Posterior vena cava (tissue), 2 donors: ENCODE data around the gene POMT2. TPM values are rescaled to one million over a fixed set of nuclear protein-coding genes. Genes with fewer than 3 reads are reported as not detected.
"Not testable (repeated sequence)": the region's sequence is repeated elsewhere in the genome, so short reads cannot be mapped to it uniquely, and the experiment has no call there.

Experiments used
- DNase-seq: peaks from one replicate; pipeline ENCODE4 v3.0.0-alpha.2; 2020; ENCODE audit warnings: low spot score
- intact Hi-C, 2 donors: fragments of 100-400 bp; cut with DNase I; formaldehyde crosslinking; loops; one replicate each; pipeline versions ENCODE4 v1.14.1 to v1.14.2; 2022 to 2023
- total RNA-seq, 2 donors: library from RNA; stranded (reverse); fragmentation: NEBNext Ultra II Directional; extraction: Animal tissue kit (Norgen Biotek cat#: 25700); gene quantifications; one replicate each; pipeline ENCODE4 v1.2.1, GENCODE V29; 2021
- donor health status: DM: yes; HTN: yes; CAD: no.
- donor health status: DM: yes; HTN: yes; CAD: no.

The POMT2 gene
- total RNA-seq, 2 donors from 2014 or later = 20.5 TPM

- intact Hi-C loops = no loop called here
- no peak for DNase-seq
Observed at GRCh38 chr14:77325746-77326094, 5.0 kb upstream of the POMT2 start.

- DNase-seq = no peak
Observed at GRCh38 chr14:77324816-77325745, 4.4 kb upstream of the POMT2 start.

GRCh38 chr14:77324289-77324688 lies 3.6 kb upstream of the POMT2 start:
- intact Hi-C loops = no loop called here

More at GRCh38 chr14:77324816-77325745, 4.4 kb upstream of the POMT2 start:
- intact Hi-C loops = no loop called here

GRCh38 chr14:77323571-77323970 lies 2.9 kb upstream of the POMT2 start:
- intact Hi-C loops = no loop called here
- no peak for DNase-seq

More at GRCh38 chr14:77324289-77324688, 3.6 kb upstream of the POMT2 start:
- no peak for DNase-seq

- DNase-seq = no peak
- intact Hi-C loops = no loop called here
Observed at GRCh38 chr14:77322951-77323350, 2.3 kb upstream of the POMT2 start.

- no peak for DNase-seq
- intact Hi-C loops = no loop called here
Observed at GRCh38 chr14:77322250-77322902, 1.7 kb upstream of the POMT2 start.

GRCh38 chr14:77319422-77319821 lies 1.3 kb downstream of the POMT2 start:
- intact Hi-C loops = loop anchor here (5.0 to 10.0 kb wide), 3 partner anchors 165 to 445 kb away; no protein-coding TSS in a partner anchor
- DNase-seq = no peak

- DNase-seq = not testable (repeated sequence)
- intact Hi-C loops = loop anchor here (5.0 to 10.0 kb wide), 3 partner anchors 164 to 444 kb away; no protein-coding TSS in a partner anchor
Observed at GRCh38 chr14:77318756-77319155, 1.9 kb downstream of the POMT2 start.

GRCh38 chr14:77318006-77318553 lies 2.6 kb downstream of the POMT2 start:
- intact Hi-C loops = loop anchor here (5.0 to 10.0 kb wide), 3 partner anchors 163 to 443 kb away; no protein-coding TSS in a partner anchor

GRCh38 chr14:77316872-77317301 lies 3.8 kb downstream of the POMT2 start:
- intact Hi-C loops = loop anchor here (2.0 to 10.0 kb wide), 4 partner anchors 14 to 442 kb away; no protein-coding TSS in a partner anchor
- no peak for DNase-seq

More at GRCh38 chr14:77318006-77318553, 2.6 kb downstream of the POMT2 start:
- DNase-seq = no peak

- DNase-seq = no peak
- intact Hi-C loops = loop anchor here (2.0 to 10.0 kb wide), 4 partner anchors 13 to 441 kb away; no protein-coding TSS in a partner anchor
Observed at GRCh38 chr14:77316195-77316505, 4.5 kb downstream of the POMT2 start.

- DNase-seq = no peak
- intact Hi-C loops = loop anchor here (5.0 to 10.0 kb wide), 3 partner anchors 160 to 440 kb away; no protein-coding TSS in a partner anchor
Observed at GRCh38 chr14:77314539-77315457, 5.9 kb downstream of the POMT2 start.

GRCh38 chr14:77314043-77314442 lies 6.6 kb downstream of the POMT2 start:
- no peak for DNase-seq
- intact Hi-C loops = loop anchor here (10.0 kb wide), 2 partner anchors 159 to 439 kb away; no protein-coding TSS in a partner anchor

GRCh38 chr14:77313371-77313770 lies 7.3 kb downstream of the POMT2 start:
- intact Hi-C loops = loop anchor here (10.0 kb wide), 2 partner anchors 159 to 439 kb away; no protein-coding TSS in a partner anchor
- no peak for DNase-seq

GRCh38 chr14:77311217-77311616 lies 9.5 kb downstream of the POMT2 start:
- intact Hi-C loops = loop anchor here (10.0 kb wide), 2 partner anchors 156 to 436 kb away; no protein-coding TSS in a partner anchor
- DNase-seq = no peak

- intact Hi-C loops = loop anchor here (10.0 kb wide), 2 partner anchors 155 to 435 kb away; no protein-coding TSS in a partner anchor
- no peak for DNase-seq
Observed at GRCh38 chr14:77310026-77310425, 10.7 kb downstream of the POMT2 start.

- intact Hi-C loops = no loop called here
- no peak for DNase-seq
Observed at GRCh38 chr14:77309131-77309530, 11.6 kb downstream of the POMT2 start.

- DNase-seq = no peak
- intact Hi-C loops = no loop called here
Observed at GRCh38 chr14:77306851-77307496, 13.7 kb downstream of the POMT2 start.
